Activated CD8-positive, alpha-beta memory T cell treated with anti-CD3 and anti-CD28 coated beads for 4 hours (primary cell): ENCODE data around the gene FAM107A.
A peak's percentile ranks its signal among the peaks of the same experiment; 100 is the strongest.

Source experiments
- DNase-seq, 2 donors: peaks; one replicate each; pipeline ENCODE4 v3.0.0-alpha.2; 2020; ENCODE audit warnings: low read depth in 2 of 2

Gene FAM107A

DNA sequence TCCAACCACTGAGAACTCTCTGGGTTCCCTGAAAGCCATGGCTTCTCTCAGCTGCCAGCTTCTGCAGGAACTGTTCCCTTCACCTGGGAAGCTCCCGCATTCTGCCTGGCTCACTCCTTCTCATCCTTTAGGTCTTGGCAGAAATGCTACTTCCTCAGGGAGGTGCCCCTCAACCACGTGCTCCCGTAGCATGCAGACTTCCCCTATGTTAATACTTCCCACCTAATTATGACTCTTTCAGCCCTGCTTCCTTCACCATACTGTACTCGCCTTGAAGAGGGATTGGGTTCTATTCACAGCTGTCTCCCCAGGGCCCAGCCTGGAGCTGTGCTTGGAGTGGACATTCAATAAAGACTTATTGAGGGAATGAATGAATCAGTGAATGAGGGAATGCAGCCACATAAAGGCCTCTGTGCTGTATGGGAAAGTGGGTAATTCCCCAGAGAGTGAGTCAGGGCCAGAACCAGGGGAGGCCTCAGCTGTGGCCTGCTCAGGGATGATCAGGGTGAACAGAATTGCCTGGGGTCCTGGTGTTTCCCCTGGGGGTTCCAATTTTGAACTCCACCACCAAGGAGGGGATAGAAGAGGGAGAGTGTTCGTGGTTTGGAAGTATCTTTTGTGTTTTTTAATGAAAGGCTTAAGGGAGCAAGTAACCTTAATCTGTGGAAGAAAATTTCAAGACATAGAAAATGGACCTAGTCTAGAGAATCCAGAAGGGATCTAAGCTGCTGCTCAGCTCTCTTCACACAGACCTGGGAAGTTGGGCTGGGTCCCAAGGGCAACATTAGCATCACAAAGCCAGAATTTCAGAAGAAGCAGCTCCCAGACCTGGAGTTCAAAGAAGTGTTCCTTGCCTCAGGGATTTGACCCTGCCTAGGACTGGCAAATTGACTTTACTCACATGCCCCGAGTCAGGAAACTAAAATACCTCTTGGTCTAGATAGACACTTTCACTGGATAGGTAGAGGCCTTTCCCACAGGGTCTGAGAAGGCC is 14.6 kb upstream of the FAM107A start:
- DNase-seq, result no peak

DNA sequence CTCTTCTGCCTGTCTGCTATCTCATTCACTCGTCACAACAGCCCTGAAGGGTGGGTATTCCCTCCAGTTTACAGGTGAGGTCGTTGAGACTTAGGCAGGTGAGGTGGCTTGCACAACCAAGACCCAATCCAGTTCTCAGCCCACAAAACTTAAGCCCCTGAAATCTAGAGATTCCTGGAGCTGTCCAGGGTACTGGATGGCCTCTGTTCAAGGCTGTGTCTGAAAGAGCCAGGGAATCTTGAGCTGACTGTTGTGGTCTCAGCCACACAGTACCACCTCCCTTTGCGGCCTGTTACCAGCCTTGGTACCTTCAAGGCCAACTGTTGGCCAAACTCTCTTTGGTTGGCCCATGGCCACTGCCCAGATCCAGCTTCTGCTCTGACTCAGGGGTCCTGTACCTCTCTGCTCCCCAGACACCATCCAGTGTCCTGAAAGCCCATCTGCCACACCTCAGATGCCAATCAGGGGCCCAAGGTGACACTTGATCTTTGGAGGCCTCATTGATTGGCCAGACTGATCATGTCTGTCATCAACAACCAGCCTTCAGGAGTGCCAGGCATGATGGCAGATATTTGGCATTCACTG is 10.9 kb upstream of the FAM107A start:
- no peak for DNase-seq

DNA sequence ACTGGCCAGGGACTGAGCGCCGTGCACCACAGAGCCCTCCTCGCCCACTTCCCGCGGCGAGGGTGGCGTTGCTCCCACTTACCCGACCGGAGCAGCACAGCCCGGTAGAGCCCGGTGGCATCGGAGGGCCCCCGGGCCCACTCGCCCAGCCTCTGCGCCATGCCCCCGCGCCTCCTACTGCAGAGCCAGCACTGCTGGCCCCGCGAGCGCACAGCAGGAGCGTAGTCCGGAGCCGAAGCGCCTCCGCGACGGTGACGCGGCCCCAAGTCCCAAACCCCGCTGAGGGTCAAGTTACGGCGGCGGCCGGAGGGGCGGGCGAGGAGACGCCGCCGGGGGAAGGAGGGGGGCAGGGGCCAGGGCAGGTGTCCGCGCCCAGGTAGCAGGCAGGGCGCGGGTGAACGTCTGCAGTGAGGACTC is 9.6 kb upstream of the FAM107A start:
- DNase-seq, result no peak

DNA sequence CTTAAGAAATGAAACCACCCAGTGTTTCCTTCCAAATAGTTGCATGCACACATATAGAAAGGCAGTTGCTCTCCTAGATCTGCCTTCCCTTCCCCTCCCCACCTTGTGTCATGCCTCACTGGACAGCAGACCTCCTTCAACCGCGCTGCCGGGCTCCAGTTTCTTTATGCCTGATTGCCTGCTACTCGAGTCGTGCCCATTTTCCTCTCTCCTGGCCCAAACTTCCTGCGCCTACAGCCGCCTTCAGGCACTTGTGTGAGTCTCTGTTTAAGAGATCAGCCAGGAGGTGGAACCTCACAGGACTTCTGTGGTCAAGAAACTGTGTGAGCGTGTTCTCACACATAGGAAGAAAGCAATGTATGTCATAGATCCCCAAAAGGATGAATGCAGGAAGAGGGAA is 8.8 kb upstream of the FAM107A start:
- no peak for DNase-seq

DNA sequence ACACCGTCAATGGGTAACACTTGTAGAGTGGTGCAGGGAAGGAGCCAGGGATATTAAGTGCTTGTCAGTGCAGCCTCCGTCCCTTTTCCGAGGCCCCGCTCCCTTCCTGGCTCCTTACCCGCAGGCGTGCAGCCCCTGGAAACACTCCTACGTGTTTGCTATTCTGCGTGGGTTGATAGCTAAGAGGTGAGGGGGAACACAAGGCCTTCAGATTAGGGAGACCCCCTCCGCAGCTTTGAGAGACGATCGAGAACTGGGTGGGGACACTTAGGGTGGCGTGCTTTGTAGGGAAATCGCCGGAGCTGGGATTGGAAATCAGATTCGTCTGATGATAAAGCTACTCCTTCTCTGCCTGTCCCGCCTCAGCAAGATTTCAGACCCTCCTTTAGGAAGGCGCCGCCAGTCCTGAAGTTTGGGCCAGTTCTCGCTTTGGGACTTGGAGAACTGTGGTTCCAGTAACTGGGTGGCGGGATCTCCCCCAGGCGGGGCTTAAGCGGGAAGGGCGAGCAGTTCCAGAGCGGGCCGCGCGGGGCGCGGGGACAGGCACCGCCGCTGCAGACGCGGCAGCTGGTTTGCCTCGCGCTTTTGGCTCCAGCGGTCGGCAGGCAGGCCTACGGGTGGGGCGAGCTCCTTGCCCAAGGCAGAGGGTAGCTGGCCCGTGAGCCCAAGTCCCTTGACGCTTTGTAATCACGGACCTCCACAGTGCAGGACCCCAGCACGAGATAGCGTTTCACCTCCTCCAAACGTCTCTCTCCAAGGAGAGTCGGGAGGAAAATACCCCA is 8.0 kb upstream of the FAM107A start:
- DNase-seq, result no peak

DNA sequence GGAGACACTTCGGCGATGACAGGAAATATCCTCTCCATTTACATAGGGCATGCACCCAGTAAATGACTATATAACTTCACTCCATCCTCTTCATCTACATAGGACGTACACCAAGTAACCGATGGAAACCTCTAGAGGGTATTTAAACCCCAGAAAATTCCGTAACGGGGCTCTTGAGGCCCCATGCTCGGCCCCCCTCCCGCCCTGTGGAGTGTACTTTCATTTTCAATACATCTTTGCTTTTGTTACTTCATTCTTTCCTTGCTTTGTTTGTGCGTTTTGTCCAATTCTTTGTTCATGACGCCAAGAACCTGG is 7.5 kb upstream of the FAM107A start:
- no peak for DNase-seq

DNA sequence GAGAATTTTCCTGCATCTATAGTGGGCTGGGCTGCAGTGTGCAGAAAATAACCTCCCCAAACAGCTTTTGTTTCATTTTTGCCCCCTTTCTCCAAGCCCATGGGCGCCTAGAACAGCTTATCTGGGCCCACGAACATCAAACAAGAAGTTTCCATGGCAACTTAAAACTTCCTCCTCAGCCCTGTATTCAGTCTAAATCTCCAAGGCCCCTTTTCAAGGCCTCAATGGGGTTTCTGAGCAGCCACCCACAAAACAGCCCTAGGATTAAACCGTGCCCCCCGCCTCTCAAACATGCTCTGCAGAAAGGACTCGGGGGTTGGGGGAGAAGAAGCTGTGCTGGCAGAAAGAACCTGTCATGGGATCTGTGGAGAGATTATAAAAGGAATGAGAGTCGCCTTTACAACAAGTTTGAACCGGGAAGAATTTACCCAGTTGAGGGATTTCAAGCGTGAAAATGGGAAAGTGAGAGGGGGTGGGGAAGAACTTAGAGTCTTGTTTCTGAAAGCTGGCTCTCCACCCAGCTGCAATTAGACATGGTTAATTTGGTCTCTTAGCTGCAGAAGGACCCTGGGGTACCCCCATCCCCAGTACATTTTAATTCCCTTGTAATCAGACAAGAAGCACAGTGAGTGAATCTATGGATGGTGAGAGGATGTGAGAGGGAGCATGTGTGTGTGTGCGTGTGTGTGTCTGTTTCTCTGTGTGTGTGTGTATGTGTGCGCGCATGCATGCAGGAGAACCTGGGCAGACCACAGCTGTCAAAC is 4.3 kb upstream of the FAM107A start:
- no peak for DNase-seq

DNA sequence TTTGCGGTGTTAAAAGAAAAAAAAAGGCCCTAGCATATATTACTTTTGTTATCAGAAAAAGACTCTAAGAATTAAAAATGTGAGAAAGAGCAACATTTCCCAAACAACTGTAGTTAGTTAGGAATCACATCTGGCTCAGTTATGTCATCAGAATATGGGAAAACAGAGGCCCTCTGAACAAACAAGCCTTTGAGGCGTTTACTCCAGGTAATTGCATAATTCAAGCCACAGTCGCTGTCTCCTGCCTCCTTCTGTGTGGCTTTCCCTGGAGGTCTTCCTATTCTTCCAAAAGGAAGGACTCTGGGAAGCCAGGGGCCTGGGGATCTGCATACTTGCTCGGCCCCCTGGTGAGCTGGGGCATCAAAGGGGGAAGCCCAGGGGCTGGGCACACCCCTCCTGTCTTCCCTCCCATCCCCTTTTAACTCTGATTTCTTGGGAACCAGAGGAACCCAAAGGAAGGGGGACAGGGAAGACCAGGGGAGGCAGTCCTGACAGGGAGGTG is 3.7 kb upstream of the FAM107A start:
- no peak for DNase-seq

DNA sequence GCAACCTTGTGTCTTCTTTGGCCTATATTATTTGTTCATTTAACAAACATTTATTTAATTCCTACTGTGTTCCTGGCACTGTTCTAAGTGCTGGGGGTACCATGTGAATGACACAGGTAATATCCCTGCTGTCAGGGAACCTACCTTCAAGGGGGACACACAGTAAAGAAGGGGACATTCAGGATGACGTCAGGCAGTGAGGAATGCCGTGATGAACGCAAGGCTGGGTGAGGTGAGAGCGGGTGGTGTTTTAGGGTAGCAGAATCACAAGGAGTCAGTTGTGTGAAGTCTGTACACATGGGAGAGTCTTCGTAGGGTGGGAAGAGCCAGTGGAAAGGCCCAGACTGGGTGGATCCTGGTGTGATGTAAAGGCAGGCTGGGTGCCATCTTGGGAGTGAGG is 1.7 kb upstream of the FAM107A start:
- DNase-seq, result no peak

DNA sequence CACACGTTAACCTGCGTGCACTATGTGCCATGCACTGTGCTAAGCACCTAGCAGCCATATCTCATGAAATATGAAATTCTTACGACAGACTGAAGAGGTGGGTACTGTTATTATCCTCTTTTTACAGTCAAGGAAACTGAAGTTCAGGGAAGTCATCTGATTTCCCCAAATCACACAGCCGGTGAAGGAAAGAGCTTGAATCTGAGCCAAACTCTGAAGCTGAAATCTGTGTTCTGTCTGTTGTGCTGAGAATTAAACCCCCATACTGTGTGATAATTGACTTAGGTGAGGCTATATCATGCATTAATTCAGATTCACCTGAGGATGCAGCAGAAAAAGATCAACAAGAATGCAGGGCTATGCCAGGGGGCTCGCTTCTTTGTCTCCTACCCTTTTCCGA is 475 bp downstream of the FAM107A start:
- no peak for DNase-seq

DNA sequence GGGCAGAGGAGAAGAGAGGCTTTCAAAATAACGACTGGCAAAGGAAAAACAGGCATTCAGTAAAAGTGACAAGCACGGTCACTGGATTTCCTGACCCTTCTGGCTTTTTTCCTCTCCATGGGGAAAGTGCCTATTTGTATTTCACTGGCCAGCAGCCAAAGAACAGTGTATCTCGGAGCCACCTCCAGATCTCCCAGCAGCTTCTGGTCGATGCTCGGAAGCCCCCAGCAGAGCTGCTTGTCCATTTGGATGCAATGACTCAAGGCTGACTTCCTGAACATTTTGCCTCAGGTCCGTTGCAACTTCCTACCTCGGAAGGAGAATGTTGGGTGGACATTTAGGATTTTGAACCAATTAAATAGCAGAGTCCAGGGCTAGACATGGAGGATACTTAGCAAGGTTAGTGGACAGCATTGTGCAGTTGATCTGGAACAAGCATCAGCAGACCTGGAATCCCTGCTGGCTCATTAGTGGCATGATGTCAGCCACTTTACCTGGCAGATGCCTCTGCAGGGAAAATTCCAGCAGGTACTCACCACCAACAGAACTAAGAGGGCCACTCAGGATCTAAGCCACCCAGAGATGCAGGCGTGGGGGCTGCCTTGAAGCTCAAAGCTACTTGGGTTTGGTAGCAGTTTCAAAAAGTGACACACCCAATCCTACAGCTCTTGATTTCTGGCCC is 1.1 kb downstream of the FAM107A start:
- DNase-seq, result no peak

DNA sequence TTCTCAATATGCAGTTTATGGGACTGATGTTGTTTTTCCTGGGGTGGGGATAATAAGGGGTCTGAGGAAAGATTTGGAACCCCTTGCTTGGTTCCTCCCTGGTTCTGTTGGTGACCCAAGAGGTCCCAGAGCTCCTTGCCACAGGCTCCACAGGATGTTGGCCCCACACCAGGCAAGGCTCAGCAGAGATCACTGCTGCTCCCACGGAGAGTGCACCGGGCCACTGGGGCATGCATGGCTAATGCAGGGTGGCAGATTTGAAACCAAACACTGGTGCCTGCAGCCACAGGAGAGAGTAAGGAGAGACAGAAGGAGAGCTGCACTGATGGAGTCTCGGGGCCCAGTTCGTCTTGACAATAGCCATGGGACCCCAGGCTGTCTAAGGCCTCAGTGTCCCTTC is 2.5 kb downstream of the FAM107A start:
- no peak for DNase-seq

DNA sequence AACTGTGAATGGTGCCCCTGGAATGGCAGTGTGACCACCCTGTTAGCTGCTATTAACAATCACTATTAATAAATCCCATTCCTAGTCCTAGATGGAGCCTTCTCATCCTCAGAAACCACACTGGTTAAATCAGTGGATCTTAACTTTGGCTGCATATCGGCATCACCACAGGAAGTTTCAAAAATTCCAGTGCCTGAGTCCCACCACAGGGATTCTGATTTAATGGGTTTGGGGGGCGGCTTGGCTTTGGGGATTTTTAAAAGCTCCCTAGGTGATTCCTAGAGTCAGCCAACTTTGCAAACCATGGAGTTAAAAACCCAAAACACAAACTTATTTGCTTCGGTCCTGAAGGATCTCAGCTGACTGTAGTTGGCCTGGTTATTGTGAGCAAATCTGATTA is 3.1 kb downstream of the FAM107A start:
- DNase-seq, result no peak

DNA sequence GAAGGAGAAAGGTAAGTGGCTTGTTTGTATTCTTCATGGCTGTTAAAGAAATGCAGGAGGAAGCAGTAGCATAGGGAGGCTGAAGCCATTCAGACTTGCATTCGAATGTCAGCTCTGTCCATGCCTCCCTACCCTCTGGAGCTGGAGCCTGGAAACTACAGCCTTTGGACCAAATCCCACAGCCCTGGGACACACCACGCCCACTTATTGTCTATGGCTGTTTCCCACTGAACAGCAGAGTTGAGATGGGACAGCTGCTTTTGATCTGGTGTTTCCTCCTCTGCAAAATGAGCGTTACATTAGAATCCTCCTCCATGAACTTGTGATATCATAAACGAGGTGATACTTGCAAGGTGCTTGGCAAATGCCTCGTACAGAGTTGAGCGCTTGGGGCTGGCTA is 3.6 kb downstream of the FAM107A start:
- DNase-seq, result no peak

DNA sequence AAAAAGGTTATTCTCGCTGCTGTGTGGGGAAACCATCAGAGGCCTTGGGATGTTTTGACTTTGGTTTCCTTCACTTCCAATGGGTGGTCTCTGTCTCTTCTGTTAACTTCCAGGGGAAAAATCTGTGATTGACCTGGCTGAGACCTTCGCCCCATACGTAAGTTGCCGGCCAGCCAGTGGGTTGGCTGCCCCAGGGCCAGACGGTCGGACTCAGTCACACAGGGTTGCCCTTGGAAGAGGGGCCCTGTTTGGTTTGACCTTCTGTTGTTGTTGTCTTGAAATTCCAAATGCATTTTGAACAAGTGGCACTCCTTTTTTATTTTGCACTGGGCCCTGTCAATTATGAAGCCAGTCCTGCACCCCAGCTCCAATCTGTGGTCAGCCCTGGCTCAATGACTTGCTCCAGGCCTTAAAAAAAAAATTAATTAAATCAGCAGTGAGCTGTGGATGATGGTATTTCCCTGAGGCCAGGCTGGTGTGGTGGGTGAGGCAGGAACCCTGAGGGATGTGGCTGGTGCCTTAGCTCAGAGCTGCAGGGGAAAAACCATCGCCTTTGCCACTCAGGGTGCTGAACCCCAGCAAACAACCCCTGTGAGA is 4.5 kb downstream of the FAM107A start:
- DNase-seq, result no peak

DNA sequence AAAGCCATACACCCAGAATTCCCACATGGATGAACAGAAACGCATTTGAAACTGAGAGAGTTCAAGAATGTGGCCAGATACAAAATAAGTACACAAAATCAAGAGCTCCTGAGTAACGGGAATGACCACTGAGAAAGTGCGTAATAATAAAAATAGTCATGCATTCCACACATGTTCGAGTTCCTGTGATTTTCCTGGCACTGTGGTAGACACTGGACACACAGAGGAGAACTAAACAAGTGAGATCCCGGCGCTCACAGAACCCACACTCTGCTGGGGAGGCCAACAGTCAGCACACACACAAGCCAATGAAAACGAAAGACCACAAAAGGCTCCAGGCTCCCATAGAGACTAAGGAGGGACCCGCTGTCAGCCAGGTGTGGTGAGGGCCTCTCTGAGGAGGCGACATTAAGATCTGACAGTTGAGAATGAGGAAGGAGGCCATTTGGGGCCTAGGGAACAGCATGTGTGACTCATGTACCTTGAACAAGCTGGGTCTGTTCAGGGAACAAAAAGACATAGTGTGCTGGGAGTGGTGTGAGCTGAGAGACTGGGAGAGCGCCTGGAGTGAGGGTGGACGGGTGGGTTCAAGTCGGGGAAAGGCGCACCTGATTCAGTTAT is 5.1 kb downstream of the FAM107A start:
- no peak for DNase-seq

DNA sequence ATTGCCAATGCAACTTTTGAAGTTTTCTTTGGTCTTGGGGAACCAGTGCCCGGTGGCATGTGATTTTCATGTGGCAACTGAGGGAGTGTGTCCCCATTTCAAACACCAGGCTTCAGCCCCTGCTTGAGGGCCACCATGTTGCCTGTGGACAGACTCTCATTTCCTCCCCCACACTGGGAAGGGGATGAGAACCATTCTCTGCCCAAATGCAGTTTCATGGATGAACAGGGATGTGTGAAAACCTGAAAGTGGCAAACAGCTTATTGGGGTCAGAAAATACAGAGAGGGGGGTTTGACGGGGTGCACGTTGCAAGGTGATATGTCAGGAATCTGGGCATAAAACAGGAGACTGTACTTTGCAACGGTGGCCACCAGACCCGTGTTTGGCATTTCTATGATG is 6.3 kb downstream of the FAM107A start:
- no peak for DNase-seq

DNA sequence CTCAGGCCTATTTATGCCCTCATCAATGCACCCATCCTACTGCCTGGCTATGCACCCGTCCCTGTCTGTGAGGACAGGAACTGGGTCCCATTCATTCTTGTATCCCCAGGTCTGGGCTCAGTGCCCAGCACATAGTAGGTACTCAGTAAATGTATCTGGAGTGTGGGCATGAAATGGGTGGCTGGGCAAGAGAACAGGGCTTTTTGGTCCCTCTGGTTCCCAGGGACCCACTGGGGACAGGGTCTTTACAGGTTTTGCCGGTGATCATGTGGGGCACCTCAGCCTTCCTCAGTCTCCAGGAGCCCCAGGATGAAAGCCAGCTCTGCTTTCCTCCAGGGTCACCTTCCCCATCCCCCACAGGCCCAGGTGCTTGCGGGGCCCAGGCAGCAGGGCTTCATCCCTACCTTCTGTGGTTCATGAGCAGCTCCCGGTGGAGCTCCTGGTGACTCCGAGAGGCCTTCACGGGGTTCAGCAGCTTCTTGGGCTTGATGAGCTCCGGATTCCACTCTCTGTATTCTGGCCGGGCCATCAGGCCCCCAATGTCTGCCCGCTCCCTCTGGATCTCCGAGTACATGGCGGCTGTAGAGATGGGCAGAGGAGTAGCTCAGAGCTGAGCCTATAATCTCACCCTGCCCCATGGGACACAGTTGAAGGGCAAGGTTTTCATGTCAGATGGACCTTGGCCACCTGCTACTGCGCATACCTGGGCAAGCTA is 7.7 kb downstream of the FAM107A start:
- DNase-seq, result no peak

DNA sequence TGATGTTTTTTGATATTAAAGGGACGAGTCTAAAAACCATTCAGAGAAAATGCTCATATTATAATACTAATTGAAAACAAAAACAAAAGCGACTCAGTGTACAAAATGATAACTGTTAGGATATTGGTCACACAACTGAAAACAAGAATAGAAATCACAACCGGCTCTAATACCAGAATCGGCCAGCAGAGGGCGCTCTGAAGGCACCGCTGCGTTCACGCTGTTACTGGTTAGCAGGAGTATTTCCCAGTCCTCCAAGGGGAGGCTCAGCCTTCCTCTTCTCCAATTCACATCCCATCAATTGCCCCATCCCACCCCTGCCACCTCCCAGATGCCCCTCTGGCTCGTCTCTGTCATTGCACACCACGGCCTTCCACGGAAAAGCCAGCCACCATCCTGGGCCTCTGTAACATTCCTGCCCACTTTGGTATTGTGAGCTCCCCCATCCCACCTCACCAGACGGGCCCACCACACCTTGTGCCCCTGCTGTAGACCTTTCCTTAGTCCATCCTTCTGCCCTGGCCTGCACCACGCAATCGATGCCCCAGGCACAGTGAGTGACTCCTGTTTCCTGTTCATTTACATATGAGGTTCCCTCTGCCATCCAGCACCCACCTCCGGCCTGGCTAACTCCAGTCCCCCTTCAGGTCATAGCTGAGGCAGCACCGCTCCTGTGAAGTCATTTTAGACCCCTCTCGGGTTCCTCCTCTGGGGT is 8.5 kb downstream of the FAM107A start:
- DNase-seq, result peak; percentile 33 to 48
